HG03439 (cell line): ENCODE results near the gene TRAPPC3.

Experiments used
- ATAC-seq: cut with Tn5 transposase; IDR thresholded peaks from one replicate; pipeline ENCODE4 v1.9.1; 2021; ENCODE audit warnings: mild to moderate bottlenecking, moderate library complexity; ENCODE audit not compliant: unreplicated experiment

Gene TRAPPC3

DNA sequence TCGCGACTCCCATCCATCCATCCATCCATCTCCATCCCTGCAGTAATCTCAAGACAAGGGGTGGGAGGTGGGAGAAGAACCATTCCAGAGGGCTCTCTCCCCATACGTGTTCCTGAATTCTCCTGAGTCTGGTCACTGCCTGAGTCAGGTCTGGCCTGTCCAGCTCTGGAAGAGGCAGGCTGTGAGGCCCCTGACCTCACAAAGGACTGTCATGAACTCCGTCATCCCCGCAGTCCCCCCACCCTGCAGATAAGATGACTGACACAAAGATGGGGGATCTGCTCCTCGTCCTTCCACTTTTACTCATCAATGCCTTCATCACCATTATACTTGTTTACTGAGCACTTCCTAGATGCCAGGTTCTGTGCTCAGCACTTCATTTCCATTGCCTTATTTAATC lies 5.0 kb upstream of the TRAPPC3 start:
- ATAC-seq: no peak

DNA sequence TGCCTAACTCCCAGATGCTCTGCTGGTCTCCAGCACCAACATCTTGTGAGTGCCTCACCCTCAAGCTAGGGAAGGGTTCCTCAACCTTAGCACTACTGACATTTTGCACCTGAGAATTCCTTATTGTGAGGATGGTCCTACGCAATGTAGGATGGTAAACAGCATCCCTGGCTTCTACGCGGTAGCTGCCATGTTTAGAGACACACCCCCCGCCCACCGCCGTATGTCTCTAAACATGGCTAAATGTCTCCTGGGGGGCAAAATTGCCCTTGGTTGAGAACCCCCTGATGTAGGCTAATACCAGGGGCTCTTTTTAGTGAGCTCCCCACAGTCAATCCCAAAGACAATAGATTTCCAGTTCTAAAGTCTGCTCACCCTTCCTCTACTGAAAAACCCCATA lies 4.2 kb upstream of the TRAPPC3 start:
- no peak for ATAC-seq

DNA sequence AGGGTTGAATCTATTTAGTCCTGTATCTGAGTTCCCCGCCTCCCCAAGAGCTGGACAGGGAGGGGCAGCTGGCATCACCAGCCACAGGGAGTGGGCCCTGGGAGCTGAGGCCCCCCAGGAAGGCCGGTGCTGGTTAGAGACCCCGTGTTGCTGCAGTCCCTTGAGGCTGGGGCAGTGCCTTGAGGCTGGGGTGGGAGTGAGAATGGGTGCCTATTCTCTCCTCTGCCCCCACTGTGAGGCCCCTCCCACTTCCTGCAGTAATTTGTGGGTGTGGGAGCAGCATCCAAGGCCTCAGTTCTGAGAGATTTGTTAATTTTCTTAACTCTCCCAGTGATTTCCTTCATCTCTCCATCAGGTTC lies 2.5 kb upstream of the TRAPPC3 start:
- no peak for ATAC-seq

DNA sequence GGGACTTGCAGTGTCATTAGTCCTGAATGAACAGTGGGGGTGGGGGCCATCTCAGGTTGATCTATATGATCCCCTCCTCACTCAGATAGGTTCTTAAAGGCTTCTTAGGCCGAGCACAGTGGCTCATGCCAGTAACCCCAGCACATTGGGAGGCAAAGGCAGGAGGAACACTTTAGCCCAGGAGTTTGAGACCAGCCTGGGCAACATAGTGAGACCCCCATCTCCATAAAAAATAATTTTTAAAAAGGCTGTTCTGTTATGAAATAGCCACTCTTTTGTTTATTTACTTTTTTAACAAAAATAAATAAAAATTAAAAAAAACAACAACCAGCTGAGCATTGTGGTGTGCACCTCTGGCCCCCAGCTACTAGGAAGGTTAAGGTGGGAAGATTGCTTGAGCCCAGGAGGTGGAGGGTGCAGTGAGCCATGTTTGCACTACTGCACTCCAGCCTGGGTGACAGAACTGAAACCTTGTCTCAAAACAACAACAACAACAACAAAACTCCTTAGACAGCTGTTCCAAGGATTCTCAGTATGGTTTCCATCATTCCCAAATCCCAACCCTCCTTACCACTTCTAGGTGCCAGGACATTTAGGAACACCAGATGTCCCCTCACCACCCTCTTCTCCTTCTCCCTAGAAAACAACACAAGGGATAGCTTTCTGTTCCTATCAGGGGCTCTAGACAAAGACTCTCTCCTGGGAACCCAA lies 2.0 kb upstream of the TRAPPC3 start:
- no peak for ATAC-seq

DNA sequence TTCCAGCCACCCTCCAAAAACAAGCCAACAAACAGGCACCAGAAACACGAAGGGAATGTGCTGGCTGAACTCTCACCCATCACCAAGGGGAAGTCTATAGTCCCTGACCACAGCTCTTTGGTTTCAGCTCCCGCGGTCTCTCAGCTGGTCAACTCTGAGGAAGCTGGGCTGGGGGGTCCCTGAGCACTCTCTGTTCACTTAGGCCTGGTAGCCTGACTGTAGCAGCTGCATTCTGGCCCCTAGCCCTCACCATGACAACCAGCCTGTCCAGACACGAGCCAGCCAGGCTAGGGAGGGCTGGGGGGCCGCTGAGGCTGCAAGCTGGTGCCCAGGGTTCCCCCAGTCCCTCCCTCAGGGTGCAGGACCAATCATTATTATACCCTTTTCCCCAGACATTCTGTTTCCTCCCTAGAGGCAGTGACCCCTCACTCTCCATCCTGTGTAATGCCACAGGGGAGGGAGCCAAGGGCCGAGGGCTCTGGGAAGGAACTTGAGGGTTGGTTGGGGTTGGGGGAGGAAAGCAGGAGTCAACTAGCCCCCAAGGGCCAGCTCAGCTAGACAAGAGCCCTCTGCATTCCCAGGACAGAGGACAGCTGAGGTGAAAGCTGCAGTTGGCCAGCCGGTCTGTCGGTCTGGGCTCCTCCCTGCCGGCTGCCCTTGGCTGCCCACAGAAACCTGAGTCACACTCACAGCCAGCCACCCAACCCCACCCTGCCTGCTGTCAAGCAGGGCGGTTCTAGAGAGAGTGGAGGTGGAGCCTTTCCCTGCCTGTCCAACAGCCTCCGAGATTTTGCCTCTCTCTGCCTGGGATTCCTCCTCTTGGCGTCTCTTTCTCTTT lies 1.2 kb upstream of the TRAPPC3 start:
- ATAC-seq: peak; percentile 40

DNA sequence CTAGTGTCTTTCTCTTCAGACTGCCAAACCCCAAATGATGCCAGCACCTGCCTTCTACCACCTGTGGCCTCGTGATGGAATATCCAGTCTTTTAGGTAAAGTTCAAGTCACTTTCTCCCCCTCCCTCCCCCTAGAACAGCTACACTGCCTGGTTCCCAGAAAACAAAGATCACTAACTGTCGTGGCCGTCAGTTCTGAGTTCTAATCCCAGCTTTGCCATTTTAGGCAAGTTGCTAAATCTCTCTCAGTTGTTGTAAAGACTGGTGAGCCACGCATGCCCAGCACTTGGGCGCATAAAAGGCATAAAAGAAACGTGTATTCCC lies 648 bp upstream of the TRAPPC3 start:
- peak; percentile 0 for ATAC-seq

DNA sequence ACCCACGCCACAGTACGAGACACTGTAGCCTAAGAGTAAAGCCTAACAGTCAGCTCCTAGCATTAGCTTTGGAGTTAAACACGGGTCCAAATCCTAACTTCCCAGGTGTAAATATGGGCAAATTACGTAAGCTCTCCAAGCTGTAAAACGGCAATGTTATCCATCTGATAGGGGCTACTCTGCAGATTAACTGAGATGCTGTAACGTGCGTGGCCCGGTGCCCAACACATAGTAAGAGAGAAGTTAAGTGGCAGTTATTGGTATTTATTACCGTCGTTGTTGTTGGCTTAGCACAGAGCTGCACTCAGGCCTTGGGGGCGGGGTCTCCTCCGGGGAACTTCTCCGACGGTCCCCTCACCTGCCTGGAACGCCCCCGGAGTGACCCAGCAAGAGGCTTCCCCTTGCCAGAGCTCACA lies 457 bp downstream of the TRAPPC3 start:
- ATAC-seq: no peak

DNA sequence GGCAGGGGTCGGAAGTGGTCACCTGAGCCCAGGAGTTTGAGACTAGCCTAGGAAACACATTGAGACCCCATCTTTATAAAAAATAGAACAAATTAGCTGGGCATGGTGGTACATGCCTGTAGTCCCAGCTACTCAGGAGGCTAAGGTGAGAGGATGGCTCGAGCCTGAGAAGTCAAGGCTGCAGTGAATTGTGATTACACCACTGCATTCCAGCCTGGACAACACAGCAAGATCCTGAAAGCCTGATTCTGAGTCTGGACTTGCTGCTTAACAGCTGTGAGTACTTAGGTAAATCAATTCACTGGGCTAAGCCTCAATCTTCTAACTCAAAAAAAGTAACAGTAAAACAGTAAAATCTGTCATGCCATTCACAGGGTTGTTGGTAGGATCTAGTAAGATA lies 4.9 kb downstream of the TRAPPC3 start:
- no peak for ATAC-seq

DNA sequence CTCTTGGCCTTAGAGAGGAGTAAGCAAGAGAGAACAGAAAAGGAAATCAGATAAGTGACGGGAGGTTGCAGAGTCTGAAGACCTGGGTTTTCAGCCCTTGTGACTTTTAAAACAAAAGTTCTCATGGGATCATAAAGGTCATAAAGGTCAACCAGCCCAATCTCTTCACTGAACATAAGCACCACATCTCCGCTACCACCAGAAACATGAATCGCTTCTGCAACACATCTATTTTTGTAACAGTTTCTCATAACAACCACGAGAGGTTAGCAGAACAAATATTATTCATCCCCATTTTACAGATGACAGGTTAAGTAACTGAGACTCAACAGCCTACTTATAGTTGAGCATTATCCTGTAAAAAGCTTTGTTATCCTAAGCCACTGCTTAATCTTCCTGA lies 5.9 kb downstream of the TRAPPC3 start:
- no peak for ATAC-seq

DNA sequence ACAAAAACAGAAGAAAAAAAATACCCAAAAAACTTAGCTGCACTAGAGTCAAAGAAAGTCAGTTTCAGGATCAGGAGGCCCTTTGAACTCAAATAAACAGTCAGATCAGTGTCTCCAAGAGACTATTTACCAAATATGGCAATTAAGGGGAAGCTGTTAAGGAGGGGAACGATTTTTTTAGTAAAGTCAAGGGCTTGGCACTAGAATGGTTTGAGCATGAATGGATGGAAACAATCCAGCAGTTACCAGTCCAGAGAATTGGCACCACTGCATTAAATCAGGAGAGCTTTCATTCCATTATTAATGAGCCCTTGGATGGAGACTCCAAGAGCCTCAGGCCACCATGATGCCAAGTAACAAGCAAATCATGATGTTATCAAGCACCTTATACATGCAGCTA lies 7.2 kb downstream of the TRAPPC3 start:
- no peak for ATAC-seq

DNA sequence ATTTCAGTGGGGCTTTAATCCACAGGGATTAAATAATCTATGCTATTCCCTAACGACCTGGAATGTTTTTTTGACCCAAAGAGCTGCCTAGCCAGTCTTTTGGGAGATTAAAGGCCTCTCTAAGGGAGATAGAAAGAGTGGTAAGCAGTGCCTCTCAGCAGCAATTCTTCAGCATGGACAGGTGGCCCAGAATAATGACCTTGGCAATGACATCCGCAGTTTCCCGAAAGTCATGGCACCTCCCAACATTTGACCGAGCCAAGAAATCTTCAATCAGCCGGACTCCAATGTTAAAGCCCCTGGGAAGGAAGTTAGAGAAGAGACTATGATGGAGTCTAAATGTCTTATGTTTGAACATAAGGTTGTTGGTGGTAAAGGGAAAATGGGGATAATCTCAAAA lies 9.8 kb downstream of the TRAPPC3 start:
- ATAC-seq: no peak

DNA sequence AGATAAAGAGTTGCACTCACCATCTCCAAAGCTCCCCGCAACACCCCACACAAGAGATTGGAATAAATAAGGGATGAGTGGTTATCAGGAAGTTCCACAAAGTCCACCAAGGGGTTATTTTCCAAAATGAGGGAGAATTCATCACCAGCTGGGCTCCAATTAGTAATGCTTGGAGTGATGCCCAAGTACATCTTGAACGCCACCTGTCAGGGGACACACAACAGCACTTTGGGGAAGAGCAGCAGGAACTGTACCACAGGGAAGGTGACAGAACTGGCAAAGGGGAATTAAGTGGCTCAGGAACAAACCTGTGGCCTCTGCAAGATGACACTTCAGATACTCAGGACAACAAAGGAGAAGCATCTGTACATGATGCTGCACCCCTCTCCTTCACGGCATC lies 11.5 kb downstream of the TRAPPC3 start:
- ATAC-seq: no peak

DNA sequence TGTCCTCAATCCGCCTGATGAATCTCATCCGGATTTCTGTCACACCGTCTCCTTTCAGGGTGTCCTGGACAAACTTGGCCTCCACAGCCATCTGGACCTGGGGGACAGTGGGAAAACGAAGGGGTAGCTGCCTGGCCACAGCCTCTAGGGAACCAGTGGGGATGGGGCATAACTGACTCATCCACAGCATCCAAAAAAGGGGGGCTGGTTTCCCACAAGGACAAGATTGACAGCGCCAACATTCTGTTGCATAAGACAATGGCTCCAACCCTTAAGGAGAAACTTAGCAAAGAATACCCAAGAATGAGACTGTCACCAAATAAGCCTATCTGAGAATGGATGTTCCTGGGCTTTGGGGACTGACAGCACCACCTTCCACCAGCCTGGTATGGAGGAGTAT lies 12.1 kb downstream of the TRAPPC3 start:
- ATAC-seq: no peak

DNA sequence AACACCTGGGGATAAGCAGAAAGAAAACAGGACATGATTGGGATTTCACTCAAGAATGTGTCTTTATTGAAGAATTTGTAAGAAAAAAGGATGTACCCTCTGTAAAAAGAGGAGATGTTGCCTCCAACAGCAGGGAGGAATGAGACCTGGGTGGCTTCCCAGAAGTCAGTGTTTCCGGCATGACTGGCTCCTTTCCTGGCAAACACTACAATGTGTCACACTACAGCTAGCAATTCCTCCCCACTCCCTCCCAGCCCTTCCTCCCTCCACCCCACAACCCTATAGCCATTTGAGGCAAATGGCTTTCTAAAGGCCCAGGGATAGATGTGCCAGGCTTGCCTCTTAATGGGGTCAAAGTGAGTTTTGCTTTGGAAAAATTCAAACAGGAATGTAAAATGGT lies 12.8 kb downstream of the TRAPPC3 start:
- ATAC-seq: no peak

DNA sequence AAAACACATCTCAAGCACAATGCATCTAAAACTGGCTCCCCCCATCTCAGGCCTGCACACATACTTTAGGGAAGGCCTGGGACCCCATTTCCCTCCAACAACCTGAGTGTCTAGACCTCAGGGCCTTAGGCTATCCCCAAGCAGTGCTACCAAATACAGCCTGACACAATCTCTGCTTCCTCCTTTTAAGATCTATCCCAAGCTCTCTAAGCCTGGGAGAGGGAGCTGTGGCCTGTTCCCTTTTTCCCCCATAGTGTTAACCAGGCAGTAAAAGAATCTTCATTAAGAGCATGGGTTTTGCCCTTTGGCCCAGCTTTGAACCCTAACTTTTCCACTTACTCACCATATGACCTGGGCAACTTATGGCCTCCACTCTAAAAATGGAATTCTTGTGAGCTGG lies 13.5 kb downstream of the TRAPPC3 start:
- ATAC-seq: no peak

DNA sequence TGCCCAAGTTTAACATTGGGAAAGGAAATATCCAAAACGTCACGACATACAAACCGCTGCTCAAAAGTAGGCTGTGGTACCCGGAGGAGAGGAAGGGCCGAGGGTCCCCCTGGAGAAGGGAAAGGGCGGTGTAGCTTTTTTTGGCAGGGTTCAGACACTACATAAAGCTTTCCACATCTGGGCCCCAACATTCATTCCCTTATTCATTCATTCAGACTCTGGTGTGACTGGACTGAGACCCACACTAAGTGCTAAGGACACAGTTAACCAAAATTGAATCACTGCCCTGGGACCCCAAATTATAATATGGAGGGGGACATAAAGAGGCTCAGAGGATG lies 14.0 kb downstream of the TRAPPC3 start:
- ATAC-seq: no peak

DNA sequence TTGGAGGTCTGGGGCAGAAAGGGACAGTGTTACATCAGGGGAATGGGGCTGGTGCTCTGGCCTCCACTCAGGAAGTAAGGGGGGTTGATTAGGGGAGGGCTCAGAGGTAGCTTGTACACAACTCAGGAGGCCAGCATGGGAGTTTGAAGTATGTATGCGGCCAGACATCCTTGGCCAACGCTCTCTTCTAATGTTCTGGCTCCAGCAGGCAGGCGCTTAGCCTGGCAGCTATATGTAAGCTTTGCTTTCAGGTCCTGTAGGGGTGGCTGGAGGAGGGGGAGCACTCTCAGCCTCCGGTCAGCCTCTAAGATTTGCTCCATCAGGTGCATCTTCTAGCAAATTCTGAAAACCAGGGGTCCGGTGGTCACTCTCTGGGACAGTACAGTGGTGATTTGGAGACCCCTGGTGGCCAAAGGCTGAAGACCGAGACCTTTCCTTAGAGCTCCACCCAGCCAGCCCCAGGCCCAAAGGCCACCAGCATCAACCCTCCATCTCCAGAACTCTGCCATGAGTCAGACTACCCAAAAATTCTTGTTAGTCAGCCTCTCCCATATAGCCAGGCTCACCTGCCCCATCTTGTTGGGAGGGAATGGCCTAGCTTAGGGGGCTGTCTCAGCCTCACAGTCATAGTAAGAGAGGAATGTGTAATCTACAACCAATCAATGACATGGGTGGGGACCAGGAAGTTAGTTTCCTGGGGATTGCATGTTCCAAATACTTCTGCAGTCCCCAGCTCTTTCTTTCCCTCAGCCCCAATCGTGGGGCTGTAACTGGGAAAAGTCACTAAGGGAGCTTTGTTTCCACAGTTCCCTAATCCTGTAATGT lies 14.6 kb downstream of the TRAPPC3 start:
- no peak for ATAC-seq

DNA sequence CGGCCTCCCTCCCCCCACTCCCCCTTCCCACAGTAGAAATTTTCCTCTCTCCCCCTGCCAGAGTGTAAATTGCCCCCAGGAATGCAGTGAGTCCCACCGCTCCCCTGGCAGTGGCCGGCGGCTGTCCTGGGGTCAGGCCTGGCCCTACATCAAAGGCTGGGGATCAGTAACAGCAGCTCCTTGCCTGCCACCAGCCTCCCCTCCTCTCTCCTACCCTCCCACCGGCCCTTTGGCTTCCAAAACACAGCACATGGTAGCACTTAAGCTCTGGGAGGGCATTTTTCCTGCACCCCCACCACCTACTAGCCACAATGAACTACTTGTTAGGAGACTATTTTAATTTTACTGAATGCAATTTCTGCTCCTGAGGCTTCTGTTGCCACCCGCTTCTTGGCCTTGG lies 15.3 kb downstream of the TRAPPC3 start:
- ATAC-seq: no peak

DNA sequence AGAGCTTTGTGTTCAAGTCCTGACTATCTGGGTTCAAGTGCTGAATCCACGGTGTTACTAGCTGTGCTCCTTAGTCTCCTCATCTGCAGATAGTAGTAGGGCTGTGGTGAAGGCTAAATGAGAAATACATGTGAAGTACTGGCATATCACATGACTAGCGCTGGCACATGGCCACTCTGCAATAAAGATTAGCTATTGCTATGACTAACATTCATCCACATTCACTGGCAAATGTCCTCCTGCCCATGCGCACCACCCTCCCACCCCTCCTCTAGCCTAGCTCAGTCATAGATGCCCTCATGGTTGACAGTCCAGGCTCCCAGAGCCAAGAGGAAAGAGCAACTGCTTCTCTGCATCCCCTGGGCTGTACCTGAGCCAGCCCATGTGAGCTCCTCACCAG lies 15.8 kb downstream of the TRAPPC3 start:
- no peak for ATAC-seq

DNA sequence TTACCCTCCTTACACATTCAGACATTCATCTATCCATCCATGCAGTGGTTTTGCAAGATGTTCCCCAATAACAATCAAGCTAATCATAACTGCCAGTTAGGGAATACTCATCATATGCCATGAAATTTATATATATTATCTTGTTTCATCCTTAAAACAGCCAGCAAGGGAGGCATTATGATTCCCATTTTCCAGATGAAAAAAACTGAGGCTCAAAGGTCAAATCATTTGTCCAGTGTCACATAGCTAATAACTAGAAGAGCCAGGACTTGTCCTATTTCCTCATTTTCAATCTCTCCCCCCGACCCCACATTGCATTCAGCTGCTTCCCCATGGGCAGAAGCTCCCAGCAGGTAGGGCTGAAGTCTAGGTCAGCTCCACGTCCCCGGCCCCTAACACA lies 17.3 kb downstream of the TRAPPC3 start:
- ATAC-seq: no peak

DNA sequence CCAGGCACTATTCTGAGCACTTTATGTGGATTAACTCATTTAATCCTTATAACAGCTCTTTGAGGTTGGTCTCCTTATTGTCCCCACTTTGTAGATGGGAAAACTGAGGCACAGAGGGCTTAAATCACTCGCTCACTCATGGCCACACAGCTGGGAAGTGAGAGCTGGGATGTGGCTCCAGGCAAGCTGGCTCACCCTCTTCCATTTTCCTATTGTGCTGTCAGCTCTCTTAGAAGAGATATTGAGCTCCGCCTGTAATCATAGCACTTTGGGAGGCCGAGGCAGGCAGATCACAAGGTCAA lies 20.4 kb downstream of the TRAPPC3 start:
- no peak for ATAC-seq
